IMR-90 (cell line): ENCODE data around the gene LPCAT4. TPM values are rescaled to one million over a fixed set of nuclear protein-coding genes. Genes with fewer than 3 reads are reported as not detected.

Experiments used
- ATAC-seq: fragments of 200-7000 bp; cut with Tn5 transposase; 2 replicates; pipeline ENCODE4 v1.9.1; 2020; ENCODE audit warnings: low read depth, mild to moderate bottlenecking, moderate library complexity
- BruUV-seq: library from RNA; stranded (reverse); fragments of 400-500 nt; replicated peaks from 2 replicates; lab custom pipeline; 2021; lab: Mats Ljungman, UMichigan
- CTCF ChIA-PET: fragments of 300-600 bp; formaldehyde crosslinking; extraction: SDS; loops from one replicate; lab custom pipeline; 2021; ENCODE audit warnings: antibody characterized with exemption; lab: Yijun Ruan, JAX
- POLR2A ChIA-PET: fragments of 300-600 bp; sonication (Branson Sonifier 250); formaldehyde crosslinking; loops from one replicate; lab custom pipeline; 2022; ENCODE audit warnings: antibody characterized with exemption; ENCODE audit not compliant: unreplicated experiment; lab: Charles Lee
- DNase-seq: peaks from one replicate; pipeline ENCODE4 v3.0.0; 2013
- H2AFZ ChIP-seq: replicated peaks from 2 replicates; pipeline ENCODE3; 2013; ENCODE audit warnings: low read length, mild to moderate bottlenecking; ENCODE audit not compliant: poor library complexity
- H2AK5ac ChIP-seq: 2 replicates; pipeline ENCODE4 v1.6.1; 2013; ENCODE audit warnings: low read depth, low read length, inconsistent platforms
- H2AK9ac ChIP-seq: replicated peaks from 2 replicates; pipeline ENCODE3; 2013; ENCODE audit warnings: mild to moderate bottlenecking, low read depth, low read length, moderate library complexity; ENCODE audit not compliant: poor library complexity
- H2BK120ac ChIP-seq: 2 replicates; pipeline ENCODE4 v1.6.1; 2013; ENCODE audit warnings: low read depth, low read length, inconsistent platforms
- H2BK15ac ChIP-seq: 3 replicates; pipeline ENCODE4 v1.6.1; 2013; ENCODE audit warnings: low read depth, low read length, inconsistent platforms
- H2BK20ac ChIP-seq: 2 replicates; pipeline ENCODE4 v1.6.1; 2013; ENCODE audit warnings: low read depth, mild to moderate bottlenecking, inconsistent platforms, low read length, moderate library complexity
- H2BK5ac ChIP-seq: 2 replicates; pipeline ENCODE4 v1.6.1; 2013; ENCODE audit warnings: mild to moderate bottlenecking, low read depth, low read length, inconsistent platforms; ENCODE audit not compliant: poor library complexity, severe bottlenecking
- H3K14ac ChIP-seq: replicated peaks from 2 replicates; pipeline ENCODE4 v1.6.1; 2013; ENCODE audit warnings: low read depth, low read length, inconsistent platforms
- H3K18ac ChIP-seq: 2 replicates; pipeline ENCODE4 v1.6.1; 2013; ENCODE audit warnings: low read depth, low read length, control low read depth
- H3K23ac ChIP-seq: 2 replicates; pipeline ENCODE4 v1.6.1; 2013; ENCODE audit warnings: low read depth, low read length, inconsistent platforms
- H3K27ac ChIP-seq: 2 replicates; pipeline ENCODE4 v1.5.1; 2013; ENCODE audit warnings: mild to moderate bottlenecking, control low read depth, low read length; ENCODE audit not compliant: insufficient read depth
- H3K27me3 ChIP-seq: 2 replicates; pipeline ENCODE4 v1.6.1; 2013; ENCODE audit warnings: low read length; ENCODE audit not compliant: control insufficient read depth, insufficient read depth
- H3K36me3 ChIP-seq: 2 replicates; pipeline ENCODE4 v1.6.1; 2013; ENCODE audit warnings: low read length, mixed read lengths; ENCODE audit not compliant: control insufficient read depth, insufficient read depth
- H3K4ac ChIP-seq: 2 replicates; pipeline ENCODE4 v1.6.1; 2013; ENCODE audit warnings: low read depth, low read length, inconsistent platforms
- H3K4me1 ChIP-seq: 2 replicates; pipeline ENCODE4 v1.6.1; 2013; ENCODE audit warnings: low read length, mixed read lengths; ENCODE audit not compliant: control insufficient read depth, insufficient read depth
- H3K4me2 ChIP-seq: 2 replicates; pipeline ENCODE4 v1.6.1; 2013; ENCODE audit warnings: low read depth, mild to moderate bottlenecking, control low read depth, low read length, moderate library complexity
- H3K4me3 ChIP-seq: 2 replicates; pipeline ENCODE4 v1.5.1; 2013; ENCODE audit warnings: low read depth, mild to moderate bottlenecking, control low read depth, low read length, moderate library complexity; ENCODE audit not compliant: insufficient read depth
- H3K56ac ChIP-seq: 2 replicates; pipeline ENCODE4 v1.6.1; 2013; ENCODE audit warnings: low read length, inconsistent platforms; ENCODE audit not compliant: insufficient read depth; ENCODE audit errors: extremely low read depth
- H3K79me1 ChIP-seq, 2 experiments: 2 replicates each; pipeline ENCODE4 v1.6.1; 2013; ENCODE audit warnings: low read length in 2 of 2, inconsistent platforms in 1 of 2, low read depth in 1 of 2
- H3K9ac ChIP-seq: 2 replicates; pipeline ENCODE4 v1.6.1; 2013; ENCODE audit warnings: low read depth, low read length, control low read depth
- H3K9me1 ChIP-seq: 2 replicates; pipeline ENCODE4 v1.6.1; 2013; ENCODE audit warnings: low read length, inconsistent platforms; ENCODE audit not compliant: insufficient read depth
- H3K9me3 ChIP-seq: 2 replicates; pipeline ENCODE4 v1.6.1; 2013; ENCODE audit warnings: low read length; ENCODE audit not compliant: control insufficient read depth, insufficient read depth
- H4K20me1 ChIP-seq: 2 replicates; pipeline ENCODE4 v1.6.1; 2013; ENCODE audit warnings: low read length, inconsistent platforms; ENCODE audit not compliant: insufficient read depth
- H4K5ac ChIP-seq: 2 replicates; pipeline ENCODE4 v1.6.1; 2013; ENCODE audit warnings: mild to moderate bottlenecking, low read depth, low read length, control low read depth
- H4K8ac ChIP-seq, 2 experiments: 2 replicates each; pipeline ENCODE4 v1.6.1; 2013; ENCODE audit warnings: low read depth in 2 of 2, low read length in 2 of 2, control low read depth in 1 of 2, inconsistent platforms in 1 of 2
- H4K91ac ChIP-seq: 2 replicates; pipeline ENCODE4 v1.6.1; 2013; ENCODE audit warnings: low read depth, low read length, inconsistent platforms; ENCODE audit not compliant: insufficient read depth
- MAZ ChIP-seq: IDR thresholded peaks from 2 replicates; pipeline ENCODE4 v1.6.1; 2012; ENCODE audit warnings: low read depth, mild to moderate bottlenecking, low read length, improper control_type of control experiment, moderate library complexity, borderline replicate concordance
- POLR2A ChIP-seq: IDR thresholded peaks from 2 replicates; pipeline ENCODE4 v1.6.1; 2012; ENCODE audit warnings: mild to moderate bottlenecking, low read depth, low read length
- WGBS, 2 experiments: methylation state at CpG; one replicate each; pipeline versions ENCODE4 v1.1.5 to v1.1.7; 2013; ENCODE audit warnings: missing lambda C conversion rate in 2 of 2; ENCODE audit not compliant: insufficient read length in 1 of 2; ENCODE audit errors: extremely low coverage in 2 of 2; 5-methylcytosine and 5-hydroxymethylcytosine counted together
- dilution Hi-C: fragments of 300-500 bp; cut with HindIII; formaldehyde crosslinking; loops from one replicate; pipeline ENCODE4 v1.14.3; 2018; ENCODE audit warnings: low sequenced_read_pairs; ENCODE audit not compliant: unreplicated experiment
- in situ Hi-C: fragments of 300-500 bp; cut with MboI; formaldehyde crosslinking; loops from 3 replicates; pipeline ENCODE4 v1.14.3; 2019; ENCODE audit warnings: low sequenced_read_pairs, inconsistent platforms, mixed read lengths
- intact Hi-C: fragments of 100-400 bp; cut with micrococcal nuclease; formaldehyde crosslinking; loops from 2 replicates; pipeline ENCODE4 v1.10.0; 2022
- polyA plus RNA-seq, 3 experiments: library from polyadenylated mRNA; depleted of rRNA; stranded (reverse); fragments of >200 nt; gene quantifications; 2 replicates each; pipeline ENCODE4 v1.2.3, GENCODE V29; 2012; ENCODE audit warnings: low replicate concordance in 1 of 3
- total RNA-seq: library from RNA; depleted of rRNA; stranded (reverse); fragments of >200 nt; gene quantifications from 2 replicates; pipeline ENCODE4 v1.2.3, GENCODE V29; 2012

The LPCAT4 gene
- total and polyA plus RNA-seq, 2 of the 4 experiments (the other 2 are of a cell fraction), result 3.8 to 44.4 TPM

- Histone ChIP-seq H3K9me1 (no peaks in the 10 kb centered on the region), H4K5ac (no peak overlapping the region), H3K9me3 (no peaks in the 10 kb centered on the region), H4K20me1 (no peaks in the 10 kb centered on the region), H3K9ac (no peak overlapping the region), H2AK5ac (no peak overlapping the region), H2AK9ac (no peak overlapping the region), H3K4me1 (no peaks in the 10 kb centered on the region), H4K8ac (no peak overlapping the region), H3K36me3 (peaks cover 36% of the 10 kb centered on the region), H3K4ac (no peak overlapping the region), H2AFZ (no peak overlapping the region), H2BK20ac (no peak overlapping the region), H2BK120ac (no peak overlapping the region), H3K79me1 (0 out of 4 replicates have a peak, but pooled peaks cover 2 to 6% of the 10 kb centered on the region in 2 experiments), H4K91ac (no peak overlapping the region), H3K27ac (no peak overlapping the region), H3K4me2 (no peak overlapping the region), H2BK15ac (no peak overlapping the region), H3K23ac (no peak overlapping the region), H3K56ac (no peak overlapping the region), H3K18ac (no peak overlapping the region), H3K4me3 (no peak overlapping the region), H3K27me3 (no peaks in the 10 kb centered on the region), H2BK5ac (no peak overlapping the region), H3K14ac (no peak overlapping the region)
- in situ Hi-C loops, result no loop called here
- dilution Hi-C loops, result no loop called here
- no peak for DNase-seq
- BruUV-seq, result no TSS peak
- intact Hi-C loops, result loop anchor here (5.0 kb wide), 1 partner anchor 223 kb away; the partner anchor contains the start of gene GOLGA8B
- WGBS, 2 experiments, result no CpG with 5 or more reads among the region's 3 CpGs
- no peak for ATAC-seq
- no peak for TF ChIP-seq POLR2A
- no peak for TF ChIP-seq MAZ
- POLR2A ChIA-PET, result no interaction called here
- CTCF ChIA-PET, result no interaction called here
Observed at GRCh38 chr15:34359416-34359815, 7.6 kb downstream of the LPCAT4 start.
